Brain microvascular endothelial cell (primary cell): Measurements from ENCODE around the gene METTL14.

Experiments
- DNase-seq: peaks from one replicate; pipeline ENCODE4 v3.0.0-alpha.2; 2020
- H3K27ac ChIP-seq: fragments of 250-450 bp; sonication (Bioruptor Pico); 2 replicates; pipeline ENCODE4 v1.5.1; 2020; ENCODE audit warnings: mild to moderate bottlenecking, moderate library complexity
- H3K27me3 ChIP-seq: fragments of 250-450 bp; sonication (Bioruptor Pico); replicated peaks from 2 replicates; pipeline ENCODE4 v1.5.1; 2020; ENCODE audit warnings: mild to moderate bottlenecking
- H3K36me3 ChIP-seq: fragments of 250-450 bp; sonication (Bioruptor Pico); replicated peaks from 2 replicates; pipeline ENCODE4 v1.5.1; 2020; ENCODE audit warnings: mild to moderate bottlenecking
- H3K4me3 ChIP-seq: 2 replicates; pipeline ENCODE4 v1.5.1; 2011; ENCODE audit warnings: low read depth, mild to moderate bottlenecking, control low read depth, low read length, moderate library complexity
- in situ Hi-C: cut with HindIII; loops from 2 replicates; pipeline ENCODE4 v1.10.0; 2017; ENCODE audit warnings: low sequenced_read_pairs, low pct_ligation_motif_present
- TF ChIP-seq, protein P1 (sequence below): IDR thresholded peaks from 2 replicates; pipeline ENCODE4 v1.5.1; 2011; ENCODE audit warnings: low read depth, mild to moderate bottlenecking, moderate library complexity, low read length, control low read depth, inconsistent platforms; ENCODE audit errors: missing control alignments

METTL14 gene

DNA sequence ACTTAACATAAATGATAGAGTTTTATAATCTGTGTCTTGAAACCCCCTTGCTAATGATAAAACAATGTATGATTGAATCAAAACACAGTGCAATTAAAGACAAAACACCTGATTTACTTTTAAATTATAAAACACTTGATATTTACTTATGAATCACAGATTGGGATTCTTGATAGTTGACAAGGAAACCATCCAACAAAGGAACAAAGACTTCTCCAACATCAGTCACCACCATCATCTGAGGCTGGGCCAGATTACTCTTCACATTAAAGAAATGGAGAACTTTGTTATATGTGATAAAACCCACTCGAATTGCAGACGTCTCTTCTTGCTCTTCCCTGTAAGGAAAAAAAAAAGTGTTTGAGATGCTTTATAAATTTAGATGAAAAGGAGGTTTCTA, 67.4 kb downstream of the METTL14 start:
- in situ Hi-C loops, result loop anchor here (25.0 kb wide), 1 partner anchor 210 kb away; no protein-coding TSS in a partner anchor
- Histone ChIP-seq H3K36me3 (peaks cover 54% of the 10 kb centered on the region), H3K27ac (peak overlapping the region; percentile 65), H3K27me3 (no peaks in the 10 kb centered on the region), H3K4me3 (no peak overlapping the region)
- DNase-seq, result peak; percentile 41
- TF ChIP-seq, protein P1, sequence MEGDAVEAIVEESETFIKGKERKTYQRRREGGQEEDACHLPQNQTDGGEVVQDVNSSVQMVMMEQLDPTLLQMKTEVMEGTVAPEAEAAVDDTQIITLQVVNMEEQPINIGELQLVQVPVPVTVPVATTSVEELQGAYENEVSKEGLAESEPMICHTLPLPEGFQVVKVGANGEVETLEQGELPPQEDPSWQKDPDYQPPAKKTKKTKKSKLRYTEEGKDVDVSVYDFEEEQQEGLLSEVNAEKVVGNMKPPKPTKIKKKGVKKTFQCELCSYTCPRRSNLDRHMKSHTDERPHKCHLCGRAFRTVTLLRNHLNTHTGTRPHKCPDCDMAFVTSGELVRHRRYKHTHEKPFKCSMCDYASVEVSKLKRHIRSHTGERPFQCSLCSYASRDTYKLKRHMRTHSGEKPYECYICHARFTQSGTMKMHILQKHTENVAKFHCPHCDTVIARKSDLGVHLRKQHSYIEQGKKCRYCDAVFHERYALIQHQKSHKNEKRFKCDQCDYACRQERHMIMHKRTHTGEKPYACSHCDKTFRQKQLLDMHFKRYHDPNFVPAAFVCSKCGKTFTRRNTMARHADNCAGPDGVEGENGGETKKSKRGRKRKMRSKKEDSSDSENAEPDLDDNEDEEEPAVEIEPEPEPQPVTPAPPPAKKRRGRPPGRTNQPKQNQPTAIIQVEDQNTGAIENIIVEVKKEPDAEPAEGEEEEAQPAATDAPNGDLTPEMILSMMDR, result no peak

DNA sequence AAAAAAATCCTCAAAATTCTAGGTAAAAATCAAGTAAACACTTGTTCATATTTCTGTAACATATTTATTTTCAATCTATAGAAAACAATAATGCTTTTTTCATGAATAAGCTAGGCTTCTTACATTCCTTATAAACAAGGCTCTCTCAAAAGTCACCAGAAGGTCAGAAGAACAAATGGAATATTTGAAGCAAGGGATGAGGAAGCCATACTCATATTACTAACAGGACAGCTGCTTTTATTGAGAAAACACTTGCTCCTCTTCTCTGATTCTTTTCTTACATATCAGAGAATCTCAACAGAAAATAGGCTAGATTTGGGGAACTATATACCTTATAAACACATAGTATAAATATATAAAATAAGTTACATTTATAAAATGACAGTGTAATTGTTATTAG, 67.9 kb downstream of the METTL14 start:
- Histone ChIP-seq H3K27ac (peak overlapping the region; percentile 65), H3K36me3 (peaks cover 55% of the 10 kb centered on the region), H3K27me3 (no peaks in the 10 kb centered on the region), H3K4me3 (no peak overlapping the region)
- in situ Hi-C loops, result loop anchor here (25.0 kb wide), 1 partner anchor 209 kb away; no protein-coding TSS in a partner anchor
- DNase-seq, result no peak
- TF ChIP-seq, protein P1, result no peak

DNA sequence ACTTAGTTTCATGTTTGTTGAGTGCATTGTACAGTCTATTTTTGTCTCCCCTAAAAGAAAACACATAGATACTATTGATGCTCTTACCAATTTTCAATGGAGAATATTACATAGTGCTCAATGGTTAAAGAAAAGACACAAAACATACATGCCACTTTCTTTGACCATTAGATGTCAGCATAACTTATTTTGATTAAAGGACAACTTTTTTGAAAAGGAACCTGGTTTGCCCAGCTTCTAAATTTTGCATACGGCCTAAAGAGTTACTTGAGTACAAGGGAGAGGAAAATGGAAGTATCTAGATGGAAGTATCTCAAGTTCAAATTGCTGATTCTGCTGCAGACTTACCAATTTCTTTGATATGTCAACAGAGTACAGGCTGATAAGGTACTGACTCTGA, 68.5 kb downstream of the METTL14 start:
- Histone ChIP-seq H3K27me3 (no peaks in the 10 kb centered on the region), H3K27ac (peak overlapping the region; percentile 65), H3K36me3 (peaks cover 55% of the 10 kb centered on the region), H3K4me3 (no peak overlapping the region)
- DNase-seq, result no peak
- in situ Hi-C loops, result loop anchor here (25.0 kb wide), 1 partner anchor 209 kb away; no protein-coding TSS in a partner anchor
- TF ChIP-seq, protein P1, result no peak

DNA sequence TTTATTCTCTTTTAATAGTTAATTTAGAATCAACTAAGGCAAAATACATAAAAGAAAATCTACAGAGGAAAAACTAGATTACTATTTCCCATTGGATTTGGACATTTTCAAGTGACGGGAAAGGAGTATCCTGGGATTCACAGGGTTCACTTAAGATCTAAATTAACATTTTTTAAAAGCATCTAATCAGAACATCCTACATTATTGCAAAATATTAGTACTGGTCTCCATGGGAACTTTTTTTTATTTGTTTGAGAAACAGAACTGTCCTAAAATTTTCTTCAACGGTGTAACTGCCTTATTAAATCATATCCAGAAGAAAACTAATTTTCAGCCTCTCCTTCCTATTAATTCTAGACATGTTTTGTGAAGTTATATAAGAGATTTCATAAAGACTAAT, 69.7 kb downstream of the METTL14 start:
- H3K36me3 ChIP-seq, result peaks cover 49% of the 10 kb centered on the region
- H3K27me3 ChIP-seq, result no peaks in the 10 kb centered on the region
- peak overlapping the region; percentile 39 for H3K27ac ChIP-seq
- DNase-seq, result no peak
- in situ Hi-C loops, result loop anchor here (25.0 kb wide), 1 partner anchor 207 kb away; no protein-coding TSS in a partner anchor
- TF ChIP-seq, protein P1, result no peak
- H3K4me3 ChIP-seq, result no peak overlapping the region

DNA sequence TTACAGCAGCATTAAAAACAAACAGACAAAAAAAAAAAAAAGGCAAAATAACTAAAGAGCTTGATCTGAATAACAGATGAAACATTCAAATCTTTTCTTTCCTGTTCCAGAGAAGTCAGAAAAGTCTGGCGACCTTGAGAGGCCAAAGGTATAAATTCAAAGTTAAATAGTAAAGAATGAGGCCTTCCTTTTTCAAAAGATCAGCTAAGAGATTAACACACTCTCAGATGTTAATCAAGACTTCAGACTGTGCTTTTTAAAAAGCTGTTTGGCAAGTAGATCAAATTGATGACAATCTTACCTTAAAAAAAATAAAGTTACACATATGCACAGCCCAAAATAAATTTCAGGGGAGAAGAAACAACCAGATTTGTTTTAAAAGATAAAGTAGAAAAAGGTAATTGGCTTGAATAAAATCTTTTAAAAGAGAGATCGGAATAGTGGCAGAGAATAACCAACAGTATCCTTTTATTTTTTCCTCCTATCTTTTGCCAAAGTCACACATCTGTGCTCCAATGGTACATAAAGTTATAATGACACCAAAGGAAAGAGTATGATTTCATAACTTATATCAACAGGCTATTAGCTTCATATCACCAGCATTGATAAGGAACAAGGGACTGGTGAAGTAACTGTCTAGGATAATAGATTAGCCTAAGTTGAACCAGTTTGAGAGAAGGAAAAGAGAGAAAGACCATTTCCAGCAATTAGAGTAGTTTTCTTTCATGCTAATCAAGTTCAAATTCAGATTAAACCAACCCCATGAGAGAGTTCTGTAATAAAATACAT, 70.4 kb downstream of the METTL14 start:
- Histone ChIP-seq H3K36me3 (peaks cover 48% of the 10 kb centered on the region), H3K27me3 (no peaks in the 10 kb centered on the region), H3K27ac (no peak overlapping the region), H3K4me3 (no peak overlapping the region)
- in situ Hi-C loops, result loop anchor here (25.0 kb wide), 1 partner anchor 207 kb away; no protein-coding TSS in a partner anchor
- TF ChIP-seq, protein P1, result no peak
- no peak for DNase-seq

DNA sequence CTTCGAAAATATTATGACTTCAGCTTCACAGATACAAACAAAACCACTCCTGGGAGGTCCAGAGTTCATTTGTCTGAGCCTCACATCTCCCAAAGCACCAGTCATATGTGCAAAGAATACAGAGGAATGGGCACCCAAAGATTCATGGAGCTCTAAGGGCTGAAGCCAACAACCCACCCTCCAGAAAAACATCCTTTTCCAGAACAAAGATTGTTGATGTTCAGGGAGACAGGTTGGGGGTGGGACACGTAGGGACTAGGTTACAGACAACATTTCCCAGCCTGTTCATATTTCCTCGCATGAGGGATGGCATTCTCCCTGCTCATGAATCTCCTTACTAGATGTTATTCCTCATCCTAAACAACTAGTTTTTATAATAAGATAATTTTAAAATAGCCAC, 71.2 kb downstream of the METTL14 start:
- Histone ChIP-seq H3K36me3 (peaks cover 46% of the 10 kb centered on the region), H3K27ac (no peak overlapping the region), H3K27me3 (no peaks in the 10 kb centered on the region), H3K4me3 (no peak overlapping the region)
- TF ChIP-seq, protein P1, result no peak
- in situ Hi-C loops, result loop anchor here (25.0 kb wide), 1 partner anchor 206 kb away; no protein-coding TSS in a partner anchor
- DNase-seq, result no peak
